ENCODE measurements around the gene VASH1.

DNA sequence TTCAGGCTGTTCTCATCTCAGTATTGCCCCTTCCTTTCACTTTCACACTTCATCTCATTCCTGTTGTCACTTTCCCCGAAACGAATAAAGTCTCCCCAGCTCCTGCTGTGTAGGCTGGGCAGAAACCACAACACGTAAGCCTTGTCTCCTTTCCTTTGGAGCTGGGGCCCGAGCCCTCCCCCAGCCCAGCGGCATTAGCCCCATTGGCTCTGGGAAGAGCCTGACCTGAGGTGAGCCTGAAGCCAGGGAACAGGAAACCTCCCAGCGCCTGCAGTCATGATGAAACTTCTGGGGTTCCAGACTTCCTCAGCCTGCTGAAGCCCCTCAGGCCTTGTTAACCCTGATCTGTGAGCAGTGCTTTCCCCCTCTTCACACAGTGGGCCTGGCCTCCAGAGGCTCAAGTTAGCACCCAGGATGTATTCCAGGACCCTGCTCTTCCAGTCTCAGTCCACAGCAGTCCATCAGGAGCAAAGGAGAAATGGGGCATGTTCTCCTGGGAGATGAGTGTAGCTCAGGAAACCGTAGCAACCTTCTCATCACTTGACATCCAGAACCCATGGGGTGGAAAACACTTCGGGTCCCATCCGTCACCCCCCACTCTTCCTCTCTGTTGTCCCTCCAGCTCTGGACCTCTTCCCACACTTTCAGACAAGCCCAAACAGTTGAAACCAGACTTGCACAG, 21.8 kb downstream of the VASH1 start:
- TF ChIP-seq, protein P1, sequence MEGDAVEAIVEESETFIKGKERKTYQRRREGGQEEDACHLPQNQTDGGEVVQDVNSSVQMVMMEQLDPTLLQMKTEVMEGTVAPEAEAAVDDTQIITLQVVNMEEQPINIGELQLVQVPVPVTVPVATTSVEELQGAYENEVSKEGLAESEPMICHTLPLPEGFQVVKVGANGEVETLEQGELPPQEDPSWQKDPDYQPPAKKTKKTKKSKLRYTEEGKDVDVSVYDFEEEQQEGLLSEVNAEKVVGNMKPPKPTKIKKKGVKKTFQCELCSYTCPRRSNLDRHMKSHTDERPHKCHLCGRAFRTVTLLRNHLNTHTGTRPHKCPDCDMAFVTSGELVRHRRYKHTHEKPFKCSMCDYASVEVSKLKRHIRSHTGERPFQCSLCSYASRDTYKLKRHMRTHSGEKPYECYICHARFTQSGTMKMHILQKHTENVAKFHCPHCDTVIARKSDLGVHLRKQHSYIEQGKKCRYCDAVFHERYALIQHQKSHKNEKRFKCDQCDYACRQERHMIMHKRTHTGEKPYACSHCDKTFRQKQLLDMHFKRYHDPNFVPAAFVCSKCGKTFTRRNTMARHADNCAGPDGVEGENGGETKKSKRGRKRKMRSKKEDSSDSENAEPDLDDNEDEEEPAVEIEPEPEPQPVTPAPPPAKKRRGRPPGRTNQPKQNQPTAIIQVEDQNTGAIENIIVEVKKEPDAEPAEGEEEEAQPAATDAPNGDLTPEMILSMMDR (conservative IDR thresholded peaks at IDR 0.05) = no peak
- no peak for TF ChIP-seq EZH2 (IDR thresholded peaks at IDR 0.05; ENCODE audit: low read depth)
